Natural killer cell (primary cell): Measurements from ENCODE around the gene POLDIP3. TPM values are rescaled to one million over a fixed set of nuclear protein-coding genes. Genes with fewer than 3 reads are reported as not detected.
A peak's percentile ranks its signal among the peaks of the same experiment; 100 is the strongest.

Source experiments
- ATAC-seq, 3 donors: fragments of 150-1000 bp in 2 of 3; fragments of 200-7000 bp in 1 of 3; cut with Tn5 transposase; 1 replicate in 1 of 3; 2 replicates in 2 of 3; pipeline ENCODE4 v1.10.0; 2021; ENCODE audit warnings: mild to moderate bottlenecking in 2 of 3, moderate library complexity in 2 of 3
- DNase-seq, 2 donors: peaks; one replicate each; pipeline versions ENCODE4 v3.0.0 to v3.0.0-alpha.2; 2013 to 2021; ENCODE audit warnings: mixed read lengths in 1 of 2
- H3K27ac ChIP-seq: one replicate; pipeline ENCODE4 v1.5.1; 2013; ENCODE audit warnings: mild to moderate bottlenecking, low read length
- H3K27me3 ChIP-seq: one replicate; pipeline ENCODE4 v1.6.1; 2013; ENCODE audit warnings: low read length; ENCODE audit not compliant: control insufficient read depth, insufficient read depth
- H3K36me3 ChIP-seq: one replicate; pipeline ENCODE4 v1.6.1; 2013; ENCODE audit warnings: low read length; ENCODE audit not compliant: control insufficient read depth, insufficient read depth
- H3K4me1 ChIP-seq: one replicate; pipeline ENCODE4 v1.6.1; 2013; ENCODE audit warnings: low read length; ENCODE audit not compliant: control insufficient read depth, insufficient read depth
- H3K4me3 ChIP-seq: one replicate; pipeline ENCODE4 v1.5.1; 2013; ENCODE audit warnings: low read length
- H3K9me3 ChIP-seq: one replicate; pipeline ENCODE4 v1.6.1; 2013; ENCODE audit warnings: low read length; ENCODE audit not compliant: control insufficient read depth, insufficient read depth
- H3K27ac Mint-ChIP-seq, 2 donors: one replicate each; pipeline ENCODE4 v1.8.0; 2022; ENCODE audit warnings: mild to moderate bottlenecking in 2 of 2, mixed read lengths in 2 of 2, moderate library complexity in 1 of 2
- H3K27me3 Mint-ChIP-seq, 2 donors: one replicate each; pipeline ENCODE4 v1.8.0; 2022; ENCODE audit warnings: low read depth in 2 of 2, mixed read lengths in 2 of 2
- H3K36me3 Mint-ChIP-seq: one replicate; pipeline ENCODE4 v1.8.0; 2022; ENCODE audit warnings: mixed read lengths
- H3K4me1 Mint-ChIP-seq, 2 donors: one replicate each; pipeline ENCODE4 v1.8.0; 2022; ENCODE audit warnings: mixed read lengths in 2 of 2
- H3K4me3 Mint-ChIP-seq: one replicate; pipeline ENCODE4 v1.8.0; 2022; ENCODE audit warnings: mild to moderate bottlenecking, moderate library complexity, mixed read lengths
- H3K9me3 Mint-ChIP-seq, 2 donors: one replicate each; pipeline ENCODE4 v1.8.0; 2022; ENCODE audit warnings: mixed read lengths in 2 of 2
- CTCF ChIP-seq: fragments of 200-600 bp; IDR thresholded peaks from one replicate; pipeline ENCODE4 v1.8.0; 2022; ENCODE audit warnings: antibody characterized with exemption
- WGBS: methylation state at CpG from one replicate; pipeline ENCODE4 v1.1.7; 2013; ENCODE audit warnings: missing lambda C conversion rate; ENCODE audit not compliant: insufficient coverage; 5-methylcytosine and 5-hydroxymethylcytosine counted together
- intact Hi-C: fragments of 100-400 bp; cut with micrococcal nuclease; formaldehyde crosslinking; loops from one replicate; pipeline ENCODE4 v1.14.2; 2022
- total RNA-seq, 4 donors: library from RNA; stranded (reverse); fragments of 120-200 nt in 1 of 4; gene quantifications; one replicate each; pipeline versions ENCODE4 v1.2.3 to v1.2.4, GENCODE V29; 2013 to 2022

POLDIP3 gene
- total RNA-seq, 3 donors from 2014 or later (not counting 1 experiment from before 2014, with no cell fraction given) = 66.1 to 82.8 (median 70.8) TPM

DNA sequence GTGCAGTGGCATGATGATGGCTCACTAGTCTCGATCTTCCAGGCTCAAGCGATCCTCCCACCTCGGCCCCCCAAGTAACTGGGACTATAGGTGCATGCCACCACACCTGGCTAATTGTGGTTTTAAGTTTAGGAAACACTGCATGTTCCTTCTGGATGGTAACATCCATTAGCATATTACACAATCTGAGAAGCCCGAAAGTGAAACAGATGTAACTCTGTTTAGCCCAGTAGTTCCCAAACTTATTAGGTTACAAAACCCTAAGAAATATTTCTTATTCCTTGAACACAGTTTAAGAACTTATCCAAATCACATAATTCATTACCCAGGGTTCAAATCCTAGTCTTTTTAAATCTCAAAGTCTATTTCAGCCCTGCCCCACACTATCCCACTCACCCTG lies 28.3 kb downstream of the POLDIP3 start:
- H3K36me3 ChIP-seq = peaks cover 58% of the 10 kb centered on the region
- Mint-ChIP-seq H3K9me3 (no peaks in the 10 kb centered on the region), H3K27me3 (no peaks in the 10 kb centered on the region), H3K27ac (no peak overlapping the region), H3K4me1 (peaks cover 7 to 21% of the 10 kb centered on the region in 2 donors), H3K36me3 (no peaks in the 10 kb centered on the region), H3K4me3 (no peak overlapping the region)
- TF ChIP-seq CTCF = no peak
- no peaks in the 10 kb centered on the region for H3K27me3 ChIP-seq
- peaks cover 9% of the 10 kb centered on the region for H3K4me1 ChIP-seq
- H3K4me3 ChIP-seq = no peak overlapping the region
- no peak overlapping the region for H3K27ac ChIP-seq
- no peak for ATAC-seq
- WGBS = 92% methylated on average over 4 of the region's 4 CpGs
- DNase-seq = no peak
- intact Hi-C loops = no loop called here
- no peaks in the 10 kb centered on the region for H3K9me3 ChIP-seq

DNA sequence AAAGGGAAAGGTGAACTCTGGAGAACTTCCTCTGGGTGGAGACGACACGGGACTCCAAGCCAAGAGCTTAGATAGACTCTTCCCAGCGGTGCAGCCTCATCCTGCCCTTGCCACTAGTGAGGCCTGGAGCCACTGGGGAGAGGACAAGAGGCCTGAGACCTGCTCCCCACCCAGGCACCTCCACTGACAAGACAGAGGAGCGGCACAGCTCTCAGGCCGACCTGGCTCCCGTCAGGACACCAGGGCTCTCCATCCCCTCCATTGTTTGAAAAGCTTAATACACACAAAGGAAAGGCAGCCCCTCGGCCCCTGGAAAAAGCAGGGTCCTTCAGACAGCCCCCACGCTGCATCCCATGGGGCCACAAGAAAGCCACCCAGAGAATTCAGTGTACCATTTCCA lies 29.6 kb downstream of the POLDIP3 start:
- no peaks in the 10 kb centered on the region for H3K9me3 ChIP-seq
- Mint-ChIP-seq H3K9me3 (no peaks in the 10 kb centered on the region), H3K4me3 (peak overlapping the region; percentile 9), H3K27me3 (no peaks in the 10 kb centered on the region), H3K4me1 (peaks cover 14 to 29% of the 10 kb centered on the region in 2 donors), H3K36me3 (no peaks in the 10 kb centered on the region), H3K27ac (peak overlapping the region in 1 of 2 donors; percentile 68)
- no peak overlapping the region for H3K4me3 ChIP-seq
- 93% methylated on average over 8 of the region's 8 CpGs for WGBS
- no peak overlapping the region for H3K27ac ChIP-seq
- intact Hi-C loops = no loop called here
- H3K27me3 ChIP-seq = no peaks in the 10 kb centered on the region
- peaks cover 17% of the 10 kb centered on the region for H3K4me1 ChIP-seq
- no peak for TF ChIP-seq CTCF
- H3K36me3 ChIP-seq = peaks cover 51% of the 10 kb centered on the region
- DNase-seq = no peak
- ATAC-seq = no peak

DNA sequence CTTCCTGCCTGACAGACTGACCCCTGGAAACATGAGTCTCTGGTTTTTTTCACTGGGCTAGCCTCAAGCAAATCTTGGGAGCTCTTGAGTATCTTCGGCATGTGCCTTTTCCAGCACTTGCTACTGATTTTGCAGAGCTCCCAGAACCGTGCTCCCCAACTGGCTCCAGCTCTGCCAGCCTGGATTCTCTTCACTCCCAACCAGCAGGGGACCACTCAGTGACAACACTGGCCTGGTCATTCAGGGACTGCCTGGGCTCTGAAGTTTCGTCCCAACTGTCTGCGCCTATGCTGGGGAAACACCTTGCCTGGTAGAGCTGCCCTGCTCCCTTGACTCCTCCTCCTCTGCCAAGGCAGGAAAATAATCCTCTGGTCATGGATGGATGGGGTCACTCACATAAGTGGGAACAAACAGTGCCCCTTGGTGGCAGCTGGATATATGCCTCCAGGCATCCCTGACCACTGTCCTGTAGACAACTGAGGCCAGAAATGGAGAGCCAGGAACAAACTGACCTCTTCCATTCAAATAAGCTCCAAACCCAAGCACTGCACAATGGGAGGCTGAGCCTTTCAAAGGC lies 30.2 kb downstream of the POLDIP3 start:
- WGBS = 96% methylated on average over 4 of the region's 4 CpGs
- no peak for TF ChIP-seq CTCF
- no peaks in the 10 kb centered on the region for H3K9me3 Mint-ChIP-seq
- peak overlapping the region in 1 of 2 donors; percentile 68 for H3K27ac Mint-ChIP-seq
- H3K36me3 Mint-ChIP-seq = no peaks in the 10 kb centered on the region
- Histone ChIP-seq H3K4me1 (peaks cover 17% of the 10 kb centered on the region), H3K27ac (no peak overlapping the region), H3K27me3 (no peaks in the 10 kb centered on the region), H3K4me3 (no peak overlapping the region), H3K36me3 (peaks cover 47% of the 10 kb centered on the region), H3K9me3 (no peaks in the 10 kb centered on the region)
- ATAC-seq = no peak
- no peak for DNase-seq
- H3K27me3 Mint-ChIP-seq = no peaks in the 10 kb centered on the region
- intact Hi-C loops = no loop called here
- H3K4me1 Mint-ChIP-seq = peaks cover 14 to 29% of the 10 kb centered on the region in 2 donors
- H3K4me3 Mint-ChIP-seq = no peak overlapping the region

DNA sequence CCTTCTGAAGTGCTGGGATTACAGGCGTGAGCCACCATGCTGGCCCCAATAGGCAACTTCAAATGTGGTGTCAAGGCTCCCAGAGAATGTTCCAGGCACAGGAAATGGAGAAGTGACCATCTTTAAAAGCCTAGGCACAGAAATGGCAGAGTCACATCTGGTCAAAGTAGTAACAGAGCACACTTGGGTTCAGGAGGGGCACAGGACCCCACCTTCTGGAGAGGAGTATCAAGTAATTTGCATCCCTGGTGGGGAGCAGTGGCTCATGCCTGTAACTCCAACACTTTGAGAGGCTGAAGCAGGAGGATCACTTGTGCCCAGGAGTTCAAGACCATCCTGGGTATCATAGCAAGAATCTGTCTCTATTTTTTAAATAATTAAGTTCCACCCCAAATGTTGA lies 31.7 kb downstream of the POLDIP3 start:
- intact Hi-C loops = no loop called here
- no peak for ATAC-seq
- Histone ChIP-seq H3K9me3 (no peaks in the 10 kb centered on the region), H3K27ac (no peak overlapping the region), H3K27me3 (no peaks in the 10 kb centered on the region), H3K4me1 (peaks cover 17% of the 10 kb centered on the region), H3K36me3 (peaks cover 45% of the 10 kb centered on the region), H3K4me3 (no peak overlapping the region)
- DNase-seq = no peak
- no peaks in the 10 kb centered on the region for H3K9me3 Mint-ChIP-seq
- H3K27me3 Mint-ChIP-seq = no peaks in the 10 kb centered on the region
- WGBS = 97% methylated on average over 1 of the region's 1 CpG
- no peak overlapping the region for H3K4me3 Mint-ChIP-seq
- no peaks in the 10 kb centered on the region for H3K36me3 Mint-ChIP-seq
- peaks cover 14 to 29% of the 10 kb centered on the region in 2 donors for H3K4me1 Mint-ChIP-seq
- peak overlapping the region in 1 of 2 donors; percentile 71 for H3K27ac Mint-ChIP-seq
- TF ChIP-seq CTCF = no peak
